MCF 10A (cell line): ENCODE measurements around the gene GALNT7. TPM values are rescaled to one million over a fixed set of nuclear protein-coding genes. Genes with fewer than 3 reads are reported as not detected.

ENCODE experiments used
- BruUV-seq: library from RNA; stranded (reverse); fragments of 400-500 nt; replicated peaks from 2 replicates; lab custom pipeline; 2021; lab: Mats Ljungman, UMichigan
- CTCF ChIA-PET: fragments of 300-600 bp; sonication (Branson Sonifier 250); formaldehyde crosslinking; extraction: SDS; loops from one replicate; lab custom pipeline; 2021; ENCODE audit warnings: antibody characterized with exemption, inconsistent platforms; lab: Yijun Ruan, JAX
- POLR2A ChIA-PET: fragments of 300-600, 350-650 bp; sonication (Branson Sonifier 250); formaldehyde crosslinking; extraction: SDS; loops from one replicate; lab custom pipeline; 2020; ENCODE audit warnings: antibody characterized with exemption, inconsistent platforms; lab: Yijun Ruan, JAX
- DNase-seq: peaks from one replicate; pipeline ENCODE4 v3.0.0-alpha.2; 2018; ENCODE audit not compliant: unreplicated experiment
- H3K27ac Mint-ChIP-seq: one replicate; pipeline ENCODE4 v1.8.0; 2022; ENCODE audit warnings: mild to moderate bottlenecking, low read depth, mixed read lengths; ENCODE audit not compliant: unreplicated experiment
- H3K27me3 Mint-ChIP-seq: one replicate; pipeline ENCODE4 v1.8.0; 2022; ENCODE audit warnings: mixed read lengths; ENCODE audit not compliant: insufficient read depth, unreplicated experiment
- H3K36me3 Mint-ChIP-seq: one replicate; pipeline ENCODE4 v1.8.0; 2022; ENCODE audit warnings: mild to moderate bottlenecking, moderate library complexity, mixed read lengths; ENCODE audit not compliant: insufficient read depth, unreplicated experiment
- H3K4me1 Mint-ChIP-seq: one replicate; pipeline ENCODE4 v1.8.0; 2022; ENCODE audit warnings: mixed read lengths; ENCODE audit not compliant: insufficient read depth, unreplicated experiment
- H3K4me3 Mint-ChIP-seq: one replicate; pipeline ENCODE4 v1.8.0; 2022; ENCODE audit warnings: mild to moderate bottlenecking, moderate library complexity, mixed read lengths; ENCODE audit not compliant: unreplicated experiment
- H3K9me3 Mint-ChIP-seq: one replicate; pipeline ENCODE4 v1.8.0; 2022; ENCODE audit warnings: mixed read lengths; ENCODE audit not compliant: unreplicated experiment
- CTCF ChIP-seq: fragments of 200-600 bp; IDR thresholded peaks from one replicate; pipeline ENCODE4 v1.8.0; 2022; ENCODE audit warnings: antibody characterized with exemption, mild to moderate bottlenecking; ENCODE audit not compliant: unreplicated experiment
- intact Hi-C: fragments of 100-400 bp; cut with micrococcal nuclease; formaldehyde crosslinking; loops from 2 replicates; pipeline ENCODE4 v1.14.1; 2022
- total RNA-seq: library from RNA; stranded (reverse); gene quantifications from 2 replicates; pipeline ENCODE4 v1.2.3, GENCODE V29; 2022

The GALNT7 gene
- total RNA-seq, 1 experiment from 2014 or later = 13.7 TPM

GRCh38 chr4:173237762-173238161, 69.2 kb downstream of the GALNT7 start:
- no peak overlapping the region for H3K27ac Mint-ChIP-seq
- ChIA-PET CTCF (interaction anchor here (0.7 to 2.4 kb wide), 9 partner anchors 9 to 956 kb away, joined by 3 to 13 read pairs (median 6); no protein-coding TSS in a partner anchor), POLR2A (interaction anchor here (0.6 to 1.3 kb wide), 8 partner anchors 12 to 221 kb away, joined by 3 to 6 read pairs (median 3); no protein-coding TSS in a partner anchor)
- no peaks in the 10 kb centered on the region for H3K9me3 Mint-ChIP-seq
- H3K27me3 Mint-ChIP-seq = no peaks in the 10 kb centered on the region
- H3K36me3 Mint-ChIP-seq = no peaks in the 10 kb centered on the region
- peaks cover 9% of the 10 kb centered on the region for H3K4me1 Mint-ChIP-seq
- TF ChIP-seq CTCF = no peak
- intact Hi-C loops = no loop called here
- no TSS peak for BruUV-seq
- no peak for DNase-seq
- H3K4me3 Mint-ChIP-seq = no peak overlapping the region

- H3K9me3 Mint-ChIP-seq = no peaks in the 10 kb centered on the region
- no peaks in the 10 kb centered on the region for H3K27me3 Mint-ChIP-seq
- POLR2A ChIA-PET = interaction anchor here (1.0 kb wide), 1 partner anchor 12 kb away, joined by 3 read pairs; no protein-coding TSS in a partner anchor
- intact Hi-C loops = no loop called here
- H3K4me1 Mint-ChIP-seq = peaks cover 22% of the 10 kb centered on the region
- no peak for DNase-seq
- H3K27ac Mint-ChIP-seq = peak overlapping the region; percentile 35
- no TSS peak for BruUV-seq
- no peak for TF ChIP-seq CTCF
- no peak overlapping the region for H3K4me3 Mint-ChIP-seq
- CTCF ChIA-PET = interaction anchor here (0.6 kb wide), 1 partner anchor 70 kb away, joined by 3 read pairs; no protein-coding TSS in a partner anchor
- H3K36me3 Mint-ChIP-seq = no peaks in the 10 kb centered on the region
Measured at GRCh38 chr4:173240696-173241095, 72.1 kb downstream of the GALNT7 start.

GRCh38 chr4:173242466-173243250, 74.0 kb downstream of the GALNT7 start:
- no peaks in the 10 kb centered on the region for H3K36me3 Mint-ChIP-seq
- intact Hi-C loops = no loop called here
- BruUV-seq = no TSS peak
- CTCF ChIA-PET = interaction anchor here (0.6 to 2.3 kb wide), 11 partner anchors 11 to 229 kb away, joined by 3 to 13 read pairs (median 5); no protein-coding TSS in a partner anchor
- H3K9me3 Mint-ChIP-seq = no peaks in the 10 kb centered on the region
- no peak overlapping the region for H3K4me3 Mint-ChIP-seq
- no peak for DNase-seq
- H3K4me1 Mint-ChIP-seq = peaks cover 18% of the 10 kb centered on the region
- no peak for TF ChIP-seq CTCF
- H3K27ac Mint-ChIP-seq = peak overlapping the region; percentile 16
- POLR2A ChIA-PET = interaction anchor here (0.7 to 2.6 kb wide), 9 partner anchors 10 to 74 kb away, joined by 3 to 25 read pairs (median 5); partner anchors contain the start of gene GALNT7
- no peaks in the 10 kb centered on the region for H3K27me3 Mint-ChIP-seq

GRCh38 chr4:173243321-173243720, 74.7 kb downstream of the GALNT7 start:
- TF ChIP-seq CTCF = no peak
- H3K27ac Mint-ChIP-seq = peak overlapping the region; percentile 16
- ChIA-PET CTCF (interaction anchor here (1.1 to 2.3 kb wide), 6 partner anchors 10 to 230 kb away, joined by 3 to 13 read pairs (median 8); no protein-coding TSS in a partner anchor), POLR2A (interaction anchor here (0.7 to 2.6 kb wide), 7 partner anchors 9 to 75 kb away, joined by 3 to 25 read pairs (median 5); partner anchors contain the start of gene GALNT7)
- no peaks in the 10 kb centered on the region for H3K27me3 Mint-ChIP-seq
- intact Hi-C loops = no loop called here
- H3K36me3 Mint-ChIP-seq = no peaks in the 10 kb centered on the region
- H3K4me1 Mint-ChIP-seq = peaks cover 18% of the 10 kb centered on the region
- DNase-seq = peak; percentile 71
- H3K9me3 Mint-ChIP-seq = no peaks in the 10 kb centered on the region
- no TSS peak for BruUV-seq
- no peak overlapping the region for H3K4me3 Mint-ChIP-seq
